HL-60 (cell line): ENCODE measurements around the gene GNPTAB.

Experiments
- CTCF ChIP-seq: IDR thresholded peaks from one replicate; pipeline ENCODE4 v1.5.1; 2011; ENCODE audit warnings: low read length, control low read depth, inconsistent platforms; ENCODE audit not compliant: insufficient read depth
- GABPA ChIP-seq: IDR thresholded peaks from 2 replicates; pipeline ENCODE4 v1.6.1; 2012; ENCODE audit warnings: low read depth
- POLR2AphosphoS5 ChIP-seq: IDR thresholded peaks from 2 replicates; pipeline ENCODE4 v1.6.1; 2012; ENCODE audit warnings: low read depth
- REST ChIP-seq: IDR thresholded peaks from 2 replicates; pipeline ENCODE4 v1.6.1; 2012; ENCODE audit warnings: low read depth; ENCODE audit not compliant: insufficient replicate concordance

GRCh38 chr12:101737476-101737875 is 93.3 kb downstream of the GNPTAB start:
- TF ChIP-seq CTCF (no peak), POLR2AphosphoS5 (no peak), GABPA (no peak), REST (no peak)
